ENCODE data around the gene PLBD1.

DNA sequence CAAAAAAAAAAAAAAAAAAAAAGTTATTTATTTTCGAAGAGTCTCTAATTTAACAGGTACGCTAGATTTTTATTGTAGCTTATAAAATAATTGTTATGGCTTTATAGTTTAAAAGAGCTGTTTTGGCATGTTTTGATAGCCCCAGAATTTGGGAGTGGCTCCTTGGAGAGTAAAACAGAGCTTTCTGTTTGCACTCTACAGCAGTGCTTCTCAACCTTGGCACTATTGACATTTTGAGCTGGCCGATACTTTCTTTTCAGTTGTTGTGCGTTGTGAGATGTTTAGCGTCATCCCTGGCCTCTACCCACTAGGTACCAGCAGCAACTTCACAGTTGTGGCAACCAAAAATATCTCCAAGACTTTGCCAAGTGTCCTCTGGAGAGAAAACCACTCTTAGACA, 30.6 kb downstream of the PLBD1 start:
- TF ChIP-seq, protein P1, sequence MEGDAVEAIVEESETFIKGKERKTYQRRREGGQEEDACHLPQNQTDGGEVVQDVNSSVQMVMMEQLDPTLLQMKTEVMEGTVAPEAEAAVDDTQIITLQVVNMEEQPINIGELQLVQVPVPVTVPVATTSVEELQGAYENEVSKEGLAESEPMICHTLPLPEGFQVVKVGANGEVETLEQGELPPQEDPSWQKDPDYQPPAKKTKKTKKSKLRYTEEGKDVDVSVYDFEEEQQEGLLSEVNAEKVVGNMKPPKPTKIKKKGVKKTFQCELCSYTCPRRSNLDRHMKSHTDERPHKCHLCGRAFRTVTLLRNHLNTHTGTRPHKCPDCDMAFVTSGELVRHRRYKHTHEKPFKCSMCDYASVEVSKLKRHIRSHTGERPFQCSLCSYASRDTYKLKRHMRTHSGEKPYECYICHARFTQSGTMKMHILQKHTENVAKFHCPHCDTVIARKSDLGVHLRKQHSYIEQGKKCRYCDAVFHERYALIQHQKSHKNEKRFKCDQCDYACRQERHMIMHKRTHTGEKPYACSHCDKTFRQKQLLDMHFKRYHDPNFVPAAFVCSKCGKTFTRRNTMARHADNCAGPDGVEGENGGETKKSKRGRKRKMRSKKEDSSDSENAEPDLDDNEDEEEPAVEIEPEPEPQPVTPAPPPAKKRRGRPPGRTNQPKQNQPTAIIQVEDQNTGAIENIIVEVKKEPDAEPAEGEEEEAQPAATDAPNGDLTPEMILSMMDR (IDR thresholded peaks at IDR 0.05; ENCODE audit: low read depth, low read length, missing input control) = no peak
- no peak for TF ChIP-seq RAD21 (IDR thresholded peaks at IDR 0.05)
- TF ChIP-seq, protein P2, sequence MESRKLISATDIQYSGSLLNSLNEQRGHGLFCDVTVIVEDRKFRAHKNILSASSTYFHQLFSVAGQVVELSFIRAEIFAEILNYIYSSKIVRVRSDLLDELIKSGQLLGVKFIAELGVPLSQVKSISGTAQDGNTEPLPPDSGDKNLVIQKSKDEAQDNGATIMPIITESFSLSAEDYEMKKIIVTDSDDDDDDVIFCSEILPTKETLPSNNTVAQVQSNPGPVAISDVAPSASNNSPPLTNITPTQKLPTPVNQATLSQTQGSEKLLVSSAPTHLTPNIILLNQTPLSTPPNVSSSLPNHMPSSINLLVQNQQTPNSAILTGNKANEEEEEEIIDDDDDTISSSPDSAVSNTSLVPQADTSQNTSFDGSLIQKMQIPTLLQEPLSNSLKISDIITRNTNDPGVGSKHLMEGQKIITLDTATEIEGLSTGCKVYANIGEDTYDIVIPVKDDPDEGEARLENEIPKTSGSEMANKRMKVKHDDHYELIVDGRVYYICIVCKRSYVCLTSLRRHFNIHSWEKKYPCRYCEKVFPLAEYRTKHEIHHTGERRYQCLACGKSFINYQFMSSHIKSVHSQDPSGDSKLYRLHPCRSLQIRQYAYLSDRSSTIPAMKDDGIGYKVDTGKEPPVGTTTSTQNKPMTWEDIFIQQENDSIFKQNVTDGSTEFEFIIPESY (IDR thresholded peaks at IDR 0.05) = no peak
- no peak for TF ChIP-seq SP1 (IDR thresholded peaks at IDR 0.05)
- TF ChIP-seq, protein P3, sequence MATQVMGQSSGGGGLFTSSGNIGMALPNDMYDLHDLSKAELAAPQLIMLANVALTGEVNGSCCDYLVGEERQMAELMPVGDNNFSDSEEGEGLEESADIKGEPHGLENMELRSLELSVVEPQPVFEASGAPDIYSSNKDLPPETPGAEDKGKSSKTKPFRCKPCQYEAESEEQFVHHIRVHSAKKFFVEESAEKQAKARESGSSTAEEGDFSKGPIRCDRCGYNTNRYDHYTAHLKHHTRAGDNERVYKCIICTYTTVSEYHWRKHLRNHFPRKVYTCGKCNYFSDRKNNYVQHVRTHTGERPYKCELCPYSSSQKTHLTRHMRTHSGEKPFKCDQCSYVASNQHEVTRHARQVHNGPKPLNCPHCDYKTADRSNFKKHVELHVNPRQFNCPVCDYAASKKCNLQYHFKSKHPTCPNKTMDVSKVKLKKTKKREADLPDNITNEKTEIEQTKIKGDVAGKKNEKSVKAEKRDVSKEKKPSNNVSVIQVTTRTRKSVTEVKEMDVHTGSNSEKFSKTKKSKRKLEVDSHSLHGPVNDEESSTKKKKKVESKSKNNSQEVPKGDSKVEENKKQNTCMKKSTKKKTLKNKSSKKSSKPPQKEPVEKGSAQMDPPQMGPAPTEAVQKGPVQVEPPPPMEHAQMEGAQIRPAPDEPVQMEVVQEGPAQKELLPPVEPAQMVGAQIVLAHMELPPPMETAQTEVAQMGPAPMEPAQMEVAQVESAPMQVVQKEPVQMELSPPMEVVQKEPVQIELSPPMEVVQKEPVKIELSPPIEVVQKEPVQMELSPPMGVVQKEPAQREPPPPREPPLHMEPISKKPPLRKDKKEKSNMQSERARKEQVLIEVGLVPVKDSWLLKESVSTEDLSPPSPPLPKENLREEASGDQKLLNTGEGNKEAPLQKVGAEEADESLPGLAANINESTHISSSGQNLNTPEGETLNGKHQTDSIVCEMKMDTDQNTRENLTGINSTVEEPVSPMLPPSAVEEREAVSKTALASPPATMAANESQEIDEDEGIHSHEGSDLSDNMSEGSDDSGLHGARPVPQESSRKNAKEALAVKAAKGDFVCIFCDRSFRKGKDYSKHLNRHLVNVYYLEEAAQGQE (IDR thresholded peaks at IDR 0.05) = no peak
- no peak for TF ChIP-seq HNF4G (IDR thresholded peaks at IDR 0.05)
- TF ChIP-seq, protein P4, sequence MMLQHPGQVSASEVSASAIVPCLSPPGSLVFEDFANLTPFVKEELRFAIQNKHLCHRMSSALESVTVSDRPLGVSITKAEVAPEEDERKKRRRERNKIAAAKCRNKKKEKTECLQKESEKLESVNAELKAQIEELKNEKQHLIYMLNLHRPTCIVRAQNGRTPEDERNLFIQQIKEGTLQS (IDR thresholded peaks at IDR 0.05) = no peak
- TF ChIP-seq YY1 (IDR thresholded peaks at IDR 0.05) = no peak
- TF ChIP-seq GABPA (IDR thresholded peaks at IDR 0.05 in 1 of 2, conservative IDR thresholded peaks at IDR 0.05 in 1 of 2) = no peak
